Keratinocyte (primary cell): ENCODE results near the gene TMPRSS11F. TPM values are rescaled to one million over a fixed set of nuclear protein-coding genes. Genes with fewer than 3 reads are reported as not detected.

Source experiments
- DNase-seq: peaks from one replicate; pipeline ENCODE4 v3.0.0-alpha.2; 2011; ENCODE audit warnings: low read depth, missing footprints, low spot score
- FAIRE-seq: peaks from 2 replicates; lab custom pipeline; 2011; peaks lifted over from hg19 to GRCh38; lab: Jason Lieb, UNC
- H2AFZ ChIP-seq: 2 replicates; pipeline ENCODE4 v1.6.0; 2012; ENCODE audit warnings: low read length, control low read depth, inconsistent platforms; ENCODE audit not compliant: control insufficient read depth
- H3K27ac ChIP-seq: 2 replicates; pipeline ENCODE4 v1.5.1; 2011; ENCODE audit warnings: low read length; ENCODE audit not compliant: control insufficient read depth, insufficient read depth
- H3K27me3 ChIP-seq: 3 replicates; pipeline ENCODE4 v1.6.0; 2011; ENCODE audit warnings: low read length; ENCODE audit not compliant: control insufficient read depth, insufficient read depth; ENCODE audit errors: extremely low read depth
- H3K36me3 ChIP-seq, 2 experiments: 2 replicates in 1 of 2; 3 replicates in 1 of 2; pipeline ENCODE4 v1.5.1; 2011; ENCODE audit warnings: low read length in 2 of 2, mild to moderate bottlenecking in 1 of 2; ENCODE audit not compliant: control insufficient read depth in 2 of 2, insufficient read depth in 2 of 2; ENCODE audit errors: extremely low read depth in 1 of 2
- H3K4me1 ChIP-seq: 3 replicates; pipeline ENCODE4 v1.5.1; 2011; ENCODE audit warnings: low read length; ENCODE audit not compliant: control insufficient read depth, insufficient read depth; ENCODE audit errors: extremely low read depth
- H3K4me2 ChIP-seq: 3 replicates; pipeline ENCODE4 v1.6.0; 2011; ENCODE audit warnings: low read depth, low read length; ENCODE audit not compliant: control insufficient read depth, insufficient read depth; ENCODE audit errors: extremely low read depth
- H3K4me3 ChIP-seq, 3 experiments: fragments of 200-600 bp in 1 of 3; sonication (generic) in 1 of 3; 2 replicates in 2 of 3; 3 replicates in 1 of 3; pipeline ENCODE4 v1.5.1; 2011 to 2016; ENCODE audit warnings: low read length in 3 of 3, mild to moderate bottlenecking in 3 of 3, control low read depth in 2 of 3, inconsistent platforms in 1 of 3, low read depth in 1 of 3, mixed read lengths in 1 of 3, mixed run types in 1 of 3, moderate library complexity in 1 of 3; ENCODE audit not compliant: control insufficient read depth in 2 of 3, insufficient read depth in 2 of 3; ENCODE audit errors: extremely low read depth in 1 of 3
- H3K79me2 ChIP-seq: 2 replicates; pipeline ENCODE4 v1.6.0; 2012; ENCODE audit warnings: low read length; ENCODE audit not compliant: control insufficient read depth, insufficient read depth
- H3K9ac ChIP-seq: 3 replicates; pipeline ENCODE4 v1.6.0; 2011; ENCODE audit warnings: low read length; ENCODE audit not compliant: control insufficient read depth, insufficient read depth; ENCODE audit errors: extremely low read depth
- H3K9me1 ChIP-seq: 3 replicates; pipeline ENCODE4 v1.6.0; 2011; ENCODE audit warnings: low read length; ENCODE audit not compliant: control insufficient read depth, insufficient read depth; ENCODE audit errors: extremely low read depth
- H3K9me3 ChIP-seq: 2 replicates; pipeline ENCODE4 v1.5.1; 2012; ENCODE audit warnings: low read depth, low read length; ENCODE audit not compliant: control insufficient read depth
- H4K20me1 ChIP-seq: 3 replicates; pipeline ENCODE4 v1.6.0; 2011; ENCODE audit warnings: low read length; ENCODE audit not compliant: control insufficient read depth, insufficient read depth; ENCODE audit errors: extremely low read depth
- CTCF ChIP-seq, 3 experiments: IDR thresholded peaks in 1 of 3; conservative IDR thresholded peaks in 1 of 3; optimal IDR thresholded peaks in 1 of 3; 2 replicates in 2 of 3; 3 replicates in 1 of 3; pipeline versions ENCODE3 to v1.5.1; 2011; ENCODE audit warnings: low read length in 3 of 3, mild to moderate bottlenecking in 3 of 3, moderate library complexity in 2 of 3, control low read depth in 1 of 3, inconsistent platforms in 1 of 3; ENCODE audit not compliant: insufficient read depth in 2 of 3; ENCODE audit errors: extremely low read depth in 1 of 3
- EZH2 ChIP-seq: IDR thresholded peaks from one replicate; pipeline ENCODE4 v1.6.1; 2012; ENCODE audit warnings: inconsistent platforms, mild to moderate bottlenecking, low read length, moderate library complexity
- dilution Hi-C: fragments of 300-500 bp; cut with MboI; formaldehyde crosslinking; loops from one replicate; pipeline ENCODE4 v1.7.0; 2020; ENCODE audit warnings: low sequenced_read_pairs; ENCODE audit not compliant: extremely low pct_ligation_motif_present
- polyA plus RNA-seq, 5 experiments: library from polyadenylated mRNA; depleted of rRNA in 3 of 5; stranded (reverse) in 3 of 5; stranded (forward) in 1 of 5; unstranded in 1 of 5; fragments of >200 nt; gene quantifications; 1 replicate in 1 of 5; 2 replicates in 3 of 5; 3 replicates in 1 of 5; pipeline versions ENCODE4 v1.2.1 to v1.2.3, GENCODE V29; 2011 to 2012; ENCODE audit warnings: missing spikeins in 2 of 5, low read depth in 1 of 5, low replicate concordance in 1 of 5

The TMPRSS11F gene
- polyA plus RNA-seq, 1 donor (not counting 4 experiments of a cell fraction or from before 2014, with no cell fraction given): 1.2 TPM

GRCh38 chr4:68163754-68164153 is 34.1 kb upstream of the TMPRSS11F start:
- dilution Hi-C loops: no loop called here
- H3K4me1 ChIP-seq: no peaks in the 10 kb centered on the region
- H3K4me3 ChIP-seq: no peak overlapping the region
- no peak overlapping the region for H3K4me2 ChIP-seq
- no peaks in the 10 kb centered on the region for H3K9me3 ChIP-seq
- no peak overlapping the region for H3K9ac ChIP-seq
- H3K27ac ChIP-seq: no peak overlapping the region
- no peaks in the 10 kb centered on the region for H3K9me1 ChIP-seq
- FAIRE-seq: no peak
- no peak for DNase-seq
- TF ChIP-seq CTCF (optimal IDR thresholded peaks at IDR 0.05 in 1 of 3, IDR thresholded peaks at IDR 0.05 in 1 of 3, conservative IDR thresholded peaks at IDR 0.05 in 1 of 3; ENCODE audit: extremely low read depth in 1 of 3, insufficient read depth in 2 of 3, low read length in 3 of 3): no peak
- no peak for TF ChIP-seq EZH2
- H3K79me2 ChIP-seq: no peaks in the 10 kb centered on the region
- H3K36me3 ChIP-seq: no peaks in the 10 kb centered on the region
- H4K20me1 ChIP-seq: no peaks in the 10 kb centered on the region
- H3K27me3 ChIP-seq: no peaks in the 10 kb centered on the region
- H2AFZ ChIP-seq: no peak overlapping the region

GRCh38 chr4:68162196-68162595 is 32.5 kb upstream of the TMPRSS11F start:
- H3K4me1 ChIP-seq: no peaks in the 10 kb centered on the region
- no peak overlapping the region for H3K27ac ChIP-seq
- H3K4me3 ChIP-seq: no peak overlapping the region
- H3K9me3 ChIP-seq: no peaks in the 10 kb centered on the region
- no peak overlapping the region for H3K4me2 ChIP-seq
- H3K9ac ChIP-seq: no peak overlapping the region
- TF ChIP-seq CTCF (optimal IDR thresholded peaks at IDR 0.05 in 1 of 3, IDR thresholded peaks at IDR 0.05 in 1 of 3, conservative IDR thresholded peaks at IDR 0.05 in 1 of 3; ENCODE audit: extremely low read depth in 1 of 3, insufficient read depth in 2 of 3, low read length in 3 of 3): no peak
- TF ChIP-seq EZH2: no peak
- DNase-seq (no peak), FAIRE-seq (no peak)
- no peaks in the 10 kb centered on the region for H3K36me3 ChIP-seq
- dilution Hi-C loops: no loop called here
- H3K27me3 ChIP-seq: no peaks in the 10 kb centered on the region
- no peak overlapping the region for H2AFZ ChIP-seq
- H4K20me1 ChIP-seq: no peaks in the 10 kb centered on the region
- H3K9me1 ChIP-seq: no peaks in the 10 kb centered on the region
- H3K79me2 ChIP-seq: no peaks in the 10 kb centered on the region
